ENCODE results near the gene XPC.

Gene XPC

GRCh38 chr3:14141144-14141543 is 37.3 kb downstream of the XPC start:
- Histone ChIP-seq H3F3A (ENCODE audit: insufficient read depth, low read length) (no peaks in the 10 kb centered on the region), H3K9ac (ENCODE audit: low read length) (no peak overlapping the region), H4K20me1 (ENCODE audit: insufficient read depth, low read length) (no peaks in the 10 kb centered on the region), H3K4me3 (ENCODE audit: low read depth, low read length, poor library complexity, severe bottlenecking) (no peak overlapping the region), H2AFZ (ENCODE audit: low read length) (no peak overlapping the region), H3K27ac (ENCODE audit: low read depth, low read length, poor library complexity, severe bottlenecking) (no peak overlapping the region), H3K27me3 (ENCODE audit: insufficient read depth, low read length) (no peaks in the 10 kb centered on the region), H3K9me3 (ENCODE audit: low read length) (no peaks in the 10 kb centered on the region), H3K4me2 (ENCODE audit: low read length) (no peak overlapping the region), H3K79me2 (ENCODE audit: insufficient read depth, low read length) (no peaks in the 10 kb centered on the region), H3K36me3 (ENCODE audit: insufficient read depth, low read length) (peaks cover 12% of the 10 kb centered on the region; the same call in 1 of the 2 replicates), H3K9me2 (ENCODE audit: low read depth, low read length) (no peaks in the 10 kb centered on the region), H3K4me1 (ENCODE audit: insufficient read depth, low read length, severe bottlenecking) (peaks cover 12% of the 10 kb centered on the region)
- no peak for TF ChIP-seq EZH2 (IDR thresholded peaks at IDR 0.05; ENCODE audit: borderline replicate concordance, low read length)
- TF ChIP-seq CTCF (IDR thresholded peaks at IDR 0.05; ENCODE audit: low read length) = no peak

- Histone ChIP-seq H3K4me1 (ENCODE audit: insufficient read depth, low read length, severe bottlenecking) (peaks cover 12% of the 10 kb centered on the region), H3K27ac (ENCODE audit: low read depth, low read length, poor library complexity, severe bottlenecking) (no peak overlapping the region), H3K9ac (ENCODE audit: low read length) (no peak overlapping the region), H3F3A (ENCODE audit: insufficient read depth, low read length) (no peaks in the 10 kb centered on the region), H3K79me2 (ENCODE audit: insufficient read depth, low read length) (no peaks in the 10 kb centered on the region), H4K20me1 (ENCODE audit: insufficient read depth, low read length) (no peaks in the 10 kb centered on the region), H3K36me3 (ENCODE audit: insufficient read depth, low read length) (peaks cover 17% of the 10 kb centered on the region; the same call in 1 of the 2 replicates), H3K9me2 (ENCODE audit: low read depth, low read length) (no peaks in the 10 kb centered on the region), H3K4me3 (ENCODE audit: low read depth, low read length, poor library complexity, severe bottlenecking) (no peak overlapping the region), H3K27me3 (ENCODE audit: insufficient read depth, low read length) (no peaks in the 10 kb centered on the region), H2AFZ (ENCODE audit: low read length) (no peak overlapping the region), H3K9me3 (ENCODE audit: low read length) (no peaks in the 10 kb centered on the region), H3K4me2 (ENCODE audit: low read length) (no peak overlapping the region)
- TF ChIP-seq CTCF (IDR thresholded peaks at IDR 0.05; ENCODE audit: low read length) (no peak), EZH2 (IDR thresholded peaks at IDR 0.05; ENCODE audit: borderline replicate concordance, low read length) (no peak)
These were observed 37.7 kb downstream of the XPC start for GRCh38 chr3:14140668-14141067.

- no peaks in the 10 kb centered on the region for H3K9me3 ChIP-seq (ENCODE audit: low read length)
- peaks cover 10% of the 10 kb centered on the region for H3K4me1 ChIP-seq (ENCODE audit: insufficient read depth, low read length, severe bottlenecking)
- no peaks in the 10 kb centered on the region for H3K9me2 ChIP-seq (ENCODE audit: low read depth, low read length)
- H3K4me3 ChIP-seq (ENCODE audit: low read depth, low read length, poor library complexity, severe bottlenecking) = no peak overlapping the region
- H3K4me2 ChIP-seq (ENCODE audit: low read length) = no peak overlapping the region
- H3F3A ChIP-seq (ENCODE audit: insufficient read depth, low read length) = no peaks in the 10 kb centered on the region
- H3K9ac ChIP-seq (ENCODE audit: low read length) = no peak overlapping the region
- H3K36me3 ChIP-seq (ENCODE audit: insufficient read depth, low read length) = peaks cover 18% of the 10 kb centered on the region; the same call in 1 of the 2 replicates
- no peak overlapping the region for H2AFZ ChIP-seq (ENCODE audit: low read length)
- no peaks in the 10 kb centered on the region for H3K27me3 ChIP-seq (ENCODE audit: insufficient read depth, low read length)
- no peaks in the 10 kb centered on the region for H4K20me1 ChIP-seq (ENCODE audit: insufficient read depth, low read length)
- H3K79me2 ChIP-seq (ENCODE audit: insufficient read depth, low read length) = no peaks in the 10 kb centered on the region
- H3K27ac ChIP-seq (ENCODE audit: low read depth, low read length, poor library complexity, severe bottlenecking) = no peak overlapping the region
- TF ChIP-seq CTCF (IDR thresholded peaks at IDR 0.05; ENCODE audit: low read length) = no peak
- no peak for TF ChIP-seq EZH2 (IDR thresholded peaks at IDR 0.05; ENCODE audit: borderline replicate concordance, low read length)
These were observed 38.6 kb downstream of the XPC start for GRCh38 chr3:14139771-14140170.
